ENCODE measurements around the gene DPH1.
"Not testable (repeated sequence)": the region's sequence is repeated elsewhere in the genome, so short reads cannot be mapped to it uniquely, and the experiment has no call there.

DPH1 gene

GRCh38 chr17:2013220-2013993, 16.5 kb upstream of the DPH1 start:
- H3K9me3 Mint-ChIP-seq; H3K4me1 Mint-ChIP-seq; H3K4me3 Mint-ChIP-seq; H3K27ac Mint-ChIP-seq (ENCODE audit: low read depth); ATAC-seq (replicated peaks; ENCODE audit: extremely low read depth, poor library complexity, severe bottlenecking); H3K36me3 Mint-ChIP-seq (ENCODE audit: insufficient read depth); DNase-seq (ENCODE audit: low spot score in 2 of 2): not testable (repeated sequence)
- peaks cover 54% of the 10 kb centered on the region for H3K27me3 Mint-ChIP-seq

DNA sequence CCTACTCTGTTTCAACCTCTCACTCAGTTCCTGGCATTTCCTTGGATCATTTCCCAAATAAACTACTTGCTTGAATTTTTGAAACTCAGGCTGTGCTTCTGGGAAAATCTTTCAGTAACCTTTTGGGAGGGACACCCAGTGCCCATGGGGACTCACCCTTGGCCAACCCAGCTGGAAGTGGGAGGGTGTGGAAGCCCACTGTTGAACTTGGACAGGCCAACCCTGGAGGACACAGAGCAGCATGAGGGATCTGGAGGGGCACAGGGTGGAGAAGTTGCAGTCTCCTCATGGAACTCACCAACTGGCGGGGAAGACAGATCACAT, 16.0 kb upstream of the DPH1 start:
- H3K27ac Mint-ChIP-seq (ENCODE audit: low read depth) = no peak overlapping the region
- DNase-seq (ENCODE audit: low spot score in 2 of 2) (no peak), ATAC-seq (replicated peaks; ENCODE audit: extremely low read depth, poor library complexity, severe bottlenecking) (no peak)
- no peaks in the 10 kb centered on the region for H3K36me3 Mint-ChIP-seq (ENCODE audit: insufficient read depth)
- no peaks in the 10 kb centered on the region for H3K4me1 Mint-ChIP-seq
- H3K27me3 Mint-ChIP-seq = peaks cover 60% of the 10 kb centered on the region
- H3K4me3 Mint-ChIP-seq = no peak overlapping the region
- H3K9me3 Mint-ChIP-seq = no peaks in the 10 kb centered on the region

- Mint-ChIP-seq H3K27ac (ENCODE audit: low read depth) (no peak overlapping the region), H3K4me1 (no peaks in the 10 kb centered on the region), H3K4me3 (no peak overlapping the region), H3K36me3 (ENCODE audit: insufficient read depth) (no peaks in the 10 kb centered on the region), H3K27me3 (peaks cover 73% of the 10 kb centered on the region), H3K9me3 (no peaks in the 10 kb centered on the region)
- ATAC-seq (replicated peaks; ENCODE audit: extremely low read depth, poor library complexity, severe bottlenecking) (no peak), DNase-seq (ENCODE audit: low spot score in 2 of 2) (no peak)
These were observed 14.6 kb upstream of the DPH1 start for GRCh38 chr17:2015314-2015713.

DNA sequence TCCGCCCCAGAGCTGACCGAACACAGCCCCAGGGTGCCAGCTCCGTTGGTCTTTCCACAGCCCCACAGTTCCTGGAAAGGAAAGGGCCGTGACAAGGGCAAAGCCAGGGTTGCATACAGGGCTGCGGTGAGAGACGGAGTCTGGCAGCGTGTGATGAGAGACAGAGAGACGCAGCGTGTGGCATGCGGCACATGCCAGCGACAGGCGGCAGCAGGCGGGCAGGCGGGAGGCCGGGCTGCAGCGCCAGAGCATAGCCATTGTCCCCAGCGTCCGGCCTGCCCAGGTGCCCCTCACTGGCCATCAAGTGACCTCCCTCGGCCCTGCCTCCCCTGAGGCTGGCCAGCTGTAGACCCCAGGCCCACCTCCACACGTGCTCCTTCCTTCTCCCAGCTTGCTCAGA, 13.5 kb upstream of the DPH1 start:
- Mint-ChIP-seq H3K36me3 (ENCODE audit: insufficient read depth) (no peaks in the 10 kb centered on the region), H3K4me1 (peaks cover 5% of the 10 kb centered on the region)

DNA sequence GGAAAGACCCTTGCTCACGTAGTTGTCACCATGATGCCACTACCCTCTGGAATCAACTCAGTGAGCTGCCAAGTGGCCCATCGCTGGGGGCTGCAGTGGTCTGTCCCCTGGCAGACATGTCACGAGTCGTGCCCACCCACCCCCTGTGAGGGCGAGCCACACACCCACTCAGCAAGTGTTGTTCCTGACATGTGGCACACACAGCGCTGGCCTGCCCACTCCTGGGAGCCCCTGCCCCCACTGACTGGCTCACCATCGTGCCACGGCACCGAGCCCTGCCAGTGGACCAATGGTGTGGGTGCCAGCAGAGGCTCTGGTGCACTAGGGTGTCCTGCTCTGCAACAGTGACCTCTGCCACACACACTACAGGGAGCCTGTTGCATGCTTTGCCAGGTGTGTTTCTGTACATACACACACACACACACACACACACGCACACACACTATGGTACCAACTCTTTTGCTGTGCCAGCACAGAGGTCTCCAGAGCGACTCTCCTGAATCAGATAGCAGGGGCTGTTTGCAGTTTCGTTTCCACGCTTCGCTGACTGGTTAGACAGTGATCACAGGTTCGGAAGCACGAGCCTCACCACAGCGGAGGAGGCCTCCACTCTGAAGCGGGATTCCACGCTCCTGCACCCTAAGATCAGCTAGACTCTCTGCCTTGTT, 12.5 kb upstream of the DPH1 start:
- DNase-seq (ENCODE audit: low spot score in 2 of 2) (no peak), ATAC-seq (replicated peaks; ENCODE audit: extremely low read depth, poor library complexity, severe bottlenecking) (no peak)
- Mint-ChIP-seq H3K27me3 (peaks cover 80% of the 10 kb centered on the region), H3K4me1 (peaks cover 5% of the 10 kb centered on the region), H3K9me3 (no peaks in the 10 kb centered on the region), H3K4me3 (no peak overlapping the region), H3K36me3 (ENCODE audit: insufficient read depth) (no peaks in the 10 kb centered on the region), H3K27ac (ENCODE audit: low read depth) (peak overlapping the region; percentile 70)

More for the DNA sequence above, 13.5 kb upstream of the DPH1 start:
- Mint-ChIP-seq H3K4me3 (no peak overlapping the region), H3K9me3 (no peaks in the 10 kb centered on the region), H3K27ac (ENCODE audit: low read depth) (no peak overlapping the region), H3K27me3 (peaks cover 85% of the 10 kb centered on the region)
- DNase-seq (ENCODE audit: low spot score in 2 of 2) (no peak), ATAC-seq (replicated peaks; ENCODE audit: extremely low read depth, poor library complexity, severe bottlenecking) (no peak)

GRCh38 chr17:2018716-2019510, 11.0 kb upstream of the DPH1 start:
- peak overlapping the region; percentile 42 for H3K27ac Mint-ChIP-seq (ENCODE audit: low read depth)
- no peak overlapping the region for H3K4me3 Mint-ChIP-seq
- H3K27me3 Mint-ChIP-seq = peaks cover 65% of the 10 kb centered on the region
- no peaks in the 10 kb centered on the region for H3K36me3 Mint-ChIP-seq (ENCODE audit: insufficient read depth)
- ATAC-seq (replicated peaks; ENCODE audit: extremely low read depth, poor library complexity, severe bottlenecking) (no peak), DNase-seq (ENCODE audit: low spot score in 2 of 2) (no peak)
- peaks cover 5% of the 10 kb centered on the region for H3K4me1 Mint-ChIP-seq
- H3K9me3 Mint-ChIP-seq = no peaks in the 10 kb centered on the region

- DNase-seq (ENCODE audit: low spot score in 2 of 2) = no peak
- H3K27me3 Mint-ChIP-seq = peaks cover 57% of the 10 kb centered on the region
These were observed 10.2 kb upstream of the DPH1 start for GRCh38 chr17:2019723-2020122.

DNA sequence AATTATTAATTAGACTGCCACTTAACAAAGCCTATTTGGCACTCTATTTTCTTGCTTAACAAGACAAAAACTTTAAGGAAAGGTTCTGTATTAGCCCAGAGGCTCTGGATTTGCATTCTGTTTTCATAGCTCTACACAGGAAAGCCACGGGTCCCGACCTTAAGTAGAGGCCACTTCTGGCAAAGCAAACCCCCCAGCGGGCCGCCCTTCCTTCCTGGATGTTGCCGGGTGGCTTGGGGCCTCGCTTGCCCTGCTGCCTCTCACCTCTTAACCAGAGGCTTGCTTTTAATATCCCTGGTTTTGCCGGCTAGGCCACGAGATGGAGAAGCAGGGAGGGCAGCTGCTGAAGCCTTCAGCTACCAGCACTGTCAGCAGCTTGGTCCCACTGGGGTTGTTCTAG, 9.2 kb upstream of the DPH1 start:
- Mint-ChIP-seq H3K27me3 (peaks cover 52% of the 10 kb centered on the region), H3K9me3 (no peaks in the 10 kb centered on the region), H3K27ac (ENCODE audit: low read depth) (no peak overlapping the region)

More at GRCh38 chr17:2019723-2020122, 10.2 kb upstream of the DPH1 start:
- ATAC-seq (replicated peaks; ENCODE audit: extremely low read depth, poor library complexity, severe bottlenecking) = no peak
- Mint-ChIP-seq H3K27ac (ENCODE audit: low read depth) (no peak overlapping the region), H3K36me3 (ENCODE audit: insufficient read depth) (no peaks in the 10 kb centered on the region), H3K4me1 (peaks cover 5% of the 10 kb centered on the region), H3K4me3 (no peak overlapping the region), H3K9me3 (no peaks in the 10 kb centered on the region)

GRCh38 chr17:2022647-2023240, 7.2 kb upstream of the DPH1 start:
- DNase-seq (ENCODE audit: low spot score in 2 of 2) (no peak), ATAC-seq (replicated peaks; ENCODE audit: extremely low read depth, poor library complexity, severe bottlenecking) (no peak)
- H3K36me3 Mint-ChIP-seq (ENCODE audit: insufficient read depth) = no peaks in the 10 kb centered on the region
- no peaks in the 10 kb centered on the region for H3K9me3 Mint-ChIP-seq
- H3K4me1 Mint-ChIP-seq = peaks cover 18% of the 10 kb centered on the region
- no peak overlapping the region for H3K27ac Mint-ChIP-seq (ENCODE audit: low read depth)
- H3K27me3 Mint-ChIP-seq = peaks cover 63% of the 10 kb centered on the region
- no peak overlapping the region for H3K4me3 Mint-ChIP-seq

More for the DNA sequence above, 9.2 kb upstream of the DPH1 start:
- ATAC-seq (replicated peaks; ENCODE audit: extremely low read depth, poor library complexity, severe bottlenecking) (no peak), DNase-seq (ENCODE audit: low spot score in 2 of 2) (no peak)
- H3K4me1 Mint-ChIP-seq = peaks cover 10% of the 10 kb centered on the region
- no peak overlapping the region for H3K4me3 Mint-ChIP-seq
- H3K36me3 Mint-ChIP-seq (ENCODE audit: insufficient read depth) = no peaks in the 10 kb centered on the region

DNA sequence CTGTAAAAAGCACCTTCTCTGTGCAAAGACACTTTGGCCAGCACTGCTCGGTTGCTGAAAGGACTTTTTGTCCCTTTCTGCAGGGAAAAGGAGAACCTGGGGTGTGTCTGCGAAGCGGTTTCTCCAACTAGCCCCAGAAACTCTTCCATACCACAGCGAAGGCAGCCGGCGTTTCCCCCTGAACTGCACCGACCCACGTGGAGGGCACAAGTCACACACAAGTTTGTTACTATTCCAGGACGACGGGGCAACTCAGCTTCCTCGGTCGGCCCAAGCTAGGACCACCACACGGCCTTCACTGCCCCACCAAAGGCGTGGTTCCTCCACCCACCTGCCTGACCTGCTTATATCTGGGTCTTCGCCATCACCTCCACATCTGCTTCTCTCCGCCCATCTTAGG, 6.7 kb upstream of the DPH1 start:
- Mint-ChIP-seq H3K4me1 (peaks cover 18% of the 10 kb centered on the region), H3K4me3 (no peak overlapping the region), H3K9me3 (no peaks in the 10 kb centered on the region), H3K27me3 (peaks cover 63% of the 10 kb centered on the region), H3K36me3 (ENCODE audit: insufficient read depth) (no peaks in the 10 kb centered on the region), H3K27ac (ENCODE audit: low read depth) (no peak overlapping the region)
- ATAC-seq (replicated peaks; ENCODE audit: extremely low read depth, poor library complexity, severe bottlenecking) (no peak), DNase-seq (ENCODE audit: low spot score in 2 of 2) (no peak)

- ATAC-seq (replicated peaks; ENCODE audit: extremely low read depth, poor library complexity, severe bottlenecking) = peak; percentile 20
- peaks cover 62% of the 10 kb centered on the region for H3K27me3 Mint-ChIP-seq
- DNase-seq (ENCODE audit: low spot score in 2 of 2) = no peak
These were observed 6.0 kb upstream of the DPH1 start for GRCh38 chr17:2023692-2024571.

More at GRCh38 chr17:2023692-2024571, 6.0 kb upstream of the DPH1 start:
- peaks cover 18% of the 10 kb centered on the region for H3K4me1 Mint-ChIP-seq
- H3K4me3 Mint-ChIP-seq = peak overlapping the region; percentile 76
- H3K9me3 Mint-ChIP-seq = no peaks in the 10 kb centered on the region
- no peak overlapping the region for H3K27ac Mint-ChIP-seq (ENCODE audit: low read depth)
- H3K36me3 Mint-ChIP-seq (ENCODE audit: insufficient read depth) = no peaks in the 10 kb centered on the region
